IPS-18a (cell line): ENCODE results near the gene NPW.

Experiments used
- H3K27ac ChIP-seq: one replicate; pipeline ENCODE4 v1.5.1; 2013; ENCODE audit warnings: low read length
- H3K27me3 ChIP-seq: one replicate; pipeline ENCODE4 v1.6.1; 2013; ENCODE audit warnings: mild to moderate bottlenecking, low read length; ENCODE audit not compliant: control insufficient read depth, insufficient read depth
- H3K36me3 ChIP-seq: one replicate; pipeline ENCODE4 v1.6.1; 2013; ENCODE audit warnings: low read depth, low read length; ENCODE audit not compliant: control insufficient read depth
- H3K4me1 ChIP-seq: one replicate; pipeline ENCODE4 v1.6.1; 2013; ENCODE audit warnings: low read depth, low read length; ENCODE audit not compliant: control insufficient read depth
- H3K4me3 ChIP-seq: one replicate; pipeline ENCODE4 v1.5.1; 2013; ENCODE audit warnings: low read length
- H3K9ac ChIP-seq: one replicate; pipeline ENCODE4 v1.6.1; 2013; ENCODE audit warnings: mild to moderate bottlenecking, low read length, moderate library complexity
- H3K9me3 ChIP-seq: one replicate; pipeline ENCODE4 v1.6.1; 2013; ENCODE audit warnings: low read depth, low read length; ENCODE audit not compliant: control insufficient read depth

The NPW gene

GRCh38 chr16:2037647-2038381 lies 18.2 kb downstream of the NPW start:
- H3K36me3 ChIP-seq: no peaks in the 10 kb centered on the region
- no peaks in the 10 kb centered on the region for H3K4me1 ChIP-seq
- H3K9ac ChIP-seq: no peak overlapping the region
- no peaks in the 10 kb centered on the region for H3K9me3 ChIP-seq
- no peaks in the 10 kb centered on the region for H3K27me3 ChIP-seq
- no peak overlapping the region for H3K27ac ChIP-seq
- H3K4me3 ChIP-seq: no peak overlapping the region

GRCh38 chr16:2038382-2039231 lies 19.0 kb downstream of the NPW start:
- Histone ChIP-seq H3K4me1 (no peaks in the 10 kb centered on the region), H3K9ac (no peak overlapping the region), H3K4me3 (no peak overlapping the region), H3K27me3 (no peaks in the 10 kb centered on the region), H3K36me3 (peaks cover 4% of the 10 kb centered on the region), H3K9me3 (no peaks in the 10 kb centered on the region), H3K27ac (no peak overlapping the region)

GRCh38 chr16:2039274-2040031 lies 19.9 kb downstream of the NPW start:
- Histone ChIP-seq H3K27me3 (no peaks in the 10 kb centered on the region), H3K9me3 (no peaks in the 10 kb centered on the region), H3K4me3 (no peak overlapping the region), H3K4me1 (no peaks in the 10 kb centered on the region), H3K36me3 (peaks cover 4% of the 10 kb centered on the region), H3K9ac (no peak overlapping the region), H3K27ac (no peak overlapping the region)

- H3K4me1 ChIP-seq: no peaks in the 10 kb centered on the region
Observed at GRCh38 chr16:2040041-2040786, 20.6 kb downstream of the NPW start.

GRCh38 chr16:2040787-2041522 lies 21.4 kb downstream of the NPW start:
- Histone ChIP-seq H3K27ac (no peak overlapping the region), H3K27me3 (no peaks in the 10 kb centered on the region), H3K4me1 (no peaks in the 10 kb centered on the region), H3K4me3 (no peak overlapping the region), H3K36me3 (peaks cover 7% of the 10 kb centered on the region), H3K9ac (no peak overlapping the region), H3K9me3 (no peaks in the 10 kb centered on the region)

More at GRCh38 chr16:2040041-2040786, 20.6 kb downstream of the NPW start:
- Histone ChIP-seq H3K9ac (no peak overlapping the region), H3K9me3 (no peaks in the 10 kb centered on the region), H3K27me3 (no peaks in the 10 kb centered on the region), H3K4me3 (no peak overlapping the region), H3K36me3 (peaks cover 4% of the 10 kb centered on the region), H3K27ac (no peak overlapping the region)

- Histone ChIP-seq H3K4me3 (no peak overlapping the region), H3K9me3 (no peaks in the 10 kb centered on the region), H3K36me3 (peaks cover 7% of the 10 kb centered on the region), H3K27ac (no peak overlapping the region), H3K9ac (no peak overlapping the region), H3K27me3 (no peaks in the 10 kb centered on the region), H3K4me1 (no peaks in the 10 kb centered on the region)
Observed at GRCh38 chr16:2042171-2042985, 22.8 kb downstream of the NPW start.

GRCh38 chr16:2042986-2043666 lies 23.5 kb downstream of the NPW start:
- Histone ChIP-seq H3K4me3 (no peak overlapping the region), H3K9ac (no peak overlapping the region), H3K36me3 (peaks cover 7% of the 10 kb centered on the region), H3K27me3 (no peaks in the 10 kb centered on the region), H3K4me1 (no peaks in the 10 kb centered on the region), H3K9me3 (no peaks in the 10 kb centered on the region), H3K27ac (no peak overlapping the region)

GRCh38 chr16:2043667-2044451 lies 24.3 kb downstream of the NPW start:
- no peak overlapping the region for H3K27ac ChIP-seq
- H3K4me3 ChIP-seq: no peak overlapping the region
- H3K4me1 ChIP-seq: no peaks in the 10 kb centered on the region

GRCh38 chr16:2044541-2044940 lies 25.0 kb downstream of the NPW start:
- H3K36me3 ChIP-seq: peaks cover 7% of the 10 kb centered on the region
- H3K4me1 ChIP-seq: no peaks in the 10 kb centered on the region
- no peaks in the 10 kb centered on the region for H3K27me3 ChIP-seq
- H3K9me3 ChIP-seq: no peaks in the 10 kb centered on the region
- no peak overlapping the region for H3K4me3 ChIP-seq
- no peak overlapping the region for H3K9ac ChIP-seq
- H3K27ac ChIP-seq: no peak overlapping the region

More at GRCh38 chr16:2043667-2044451, 24.3 kb downstream of the NPW start:
- Histone ChIP-seq H3K27me3 (no peaks in the 10 kb centered on the region), H3K9me3 (no peaks in the 10 kb centered on the region), H3K36me3 (peaks cover 7% of the 10 kb centered on the region), H3K9ac (no peak overlapping the region)
